Measurements from ENCODE around the gene CRYBA2. TPM values are rescaled to one million over a fixed set of nuclear protein-coding genes. Genes with fewer than 3 reads are reported as not detected.

Gene CRYBA2
- total RNA-seq, 1 donor = not detected

- H3K79me2 ChIP-seq (ENCODE audit: insufficient read depth, low read length) = no peaks in the 10 kb centered on the region
- DNase-seq (ENCODE audit: insufficient read length, low spot score, missing footprints) = no peak
- H3K4me2 ChIP-seq (ENCODE audit: insufficient read depth, low read length) = no peak overlapping the region
- no peaks in the 10 kb centered on the region for H3K9me3 ChIP-seq (ENCODE audit: low read depth, low read length)
- H3K27me3 ChIP-seq (ENCODE audit: insufficient read depth, low read length) = peaks cover 29% of the 10 kb centered on the region
- no peak overlapping the region for H3K4me3 ChIP-seq (ENCODE audit: insufficient read depth, low read length)
- no peak for TF ChIP-seq CTCF (IDR thresholded peaks at IDR 0.05; ENCODE audit: extremely low read depth, low read depth, low read length)
- H2AFZ ChIP-seq (ENCODE audit: low read length) = no peak overlapping the region
- H4K20me1 ChIP-seq (ENCODE audit: insufficient read depth, low read length) = no peaks in the 10 kb centered on the region
- no peaks in the 10 kb centered on the region for H3K4me1 ChIP-seq (ENCODE audit: insufficient read depth, low read length)
- no peak overlapping the region for H3K27ac ChIP-seq (ENCODE audit: low read depth, low read length)
- H3K36me3 ChIP-seq (ENCODE audit: insufficient read depth, low read length) = no peaks in the 10 kb centered on the region
Measured at GRCh38 chr2:218952160-218952559, 41.1 kb downstream of the CRYBA2 start.

DNA sequence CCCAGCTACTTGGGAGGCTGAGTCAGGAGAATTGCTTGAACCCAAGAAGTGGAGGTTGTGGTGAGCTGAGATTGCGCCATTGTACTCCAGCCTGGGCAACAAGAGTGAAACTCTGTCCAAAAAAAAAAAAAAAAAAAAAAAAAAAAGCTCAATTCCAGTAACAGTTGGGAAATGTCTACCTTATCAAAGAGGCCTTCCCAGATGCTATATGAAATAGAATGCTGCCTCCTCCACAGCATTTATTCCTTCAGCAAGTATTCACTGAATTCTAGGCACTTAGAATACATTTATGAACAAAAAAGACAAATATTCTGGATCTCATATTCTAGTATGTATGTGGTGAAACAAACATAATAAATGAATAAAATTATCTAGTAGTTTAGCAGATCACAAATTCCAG, 46.6 kb downstream of the CRYBA2 start:
- Histone ChIP-seq H3K4me3 (ENCODE audit: insufficient read depth, low read length) (no peak overlapping the region), H3K27me3 (ENCODE audit: insufficient read depth, low read length) (peaks cover 17% of the 10 kb centered on the region), H3K4me1 (ENCODE audit: insufficient read depth, low read length) (no peaks in the 10 kb centered on the region), H2AFZ (ENCODE audit: low read length) (no peak overlapping the region), H3K4me2 (ENCODE audit: insufficient read depth, low read length) (no peak overlapping the region), H3K27ac (ENCODE audit: low read depth, low read length) (no peak overlapping the region), H3K9me3 (ENCODE audit: low read depth, low read length) (no peaks in the 10 kb centered on the region), H3K79me2 (ENCODE audit: insufficient read depth, low read length) (no peaks in the 10 kb centered on the region), H4K20me1 (ENCODE audit: insufficient read depth, low read length) (no peaks in the 10 kb centered on the region), H3K36me3 (ENCODE audit: insufficient read depth, low read length) (no peaks in the 10 kb centered on the region)
- no peak for TF ChIP-seq CTCF (IDR thresholded peaks at IDR 0.05; ENCODE audit: extremely low read depth, low read depth, low read length)
- DNase-seq (ENCODE audit: insufficient read length, low spot score, missing footprints) = no peak

GRCh38 chr2:218944759-218945404, 48.3 kb downstream of the CRYBA2 start:
- Histone ChIP-seq H3K4me1 (ENCODE audit: insufficient read depth, low read length) (no peaks in the 10 kb centered on the region), H4K20me1 (ENCODE audit: insufficient read depth, low read length) (no peaks in the 10 kb centered on the region), H3K9me3 (ENCODE audit: low read depth, low read length) (no peaks in the 10 kb centered on the region), H2AFZ (ENCODE audit: low read length) (no peak overlapping the region), H3K4me3 (ENCODE audit: insufficient read depth, low read length) (no peak overlapping the region), H3K27me3 (ENCODE audit: insufficient read depth, low read length) (peaks cover 16% of the 10 kb centered on the region), H3K36me3 (ENCODE audit: insufficient read depth, low read length) (no peaks in the 10 kb centered on the region), H3K79me2 (ENCODE audit: insufficient read depth, low read length) (no peaks in the 10 kb centered on the region), H3K27ac (ENCODE audit: low read depth, low read length) (no peak overlapping the region), H3K4me2 (ENCODE audit: insufficient read depth, low read length) (no peak overlapping the region)
- DNase-seq (ENCODE audit: insufficient read length, low spot score, missing footprints) = no peak
- no peak for TF ChIP-seq CTCF (IDR thresholded peaks at IDR 0.05; ENCODE audit: extremely low read depth, low read depth, low read length)

Small RNA genes within 50 kb of the gene (small RNA-seq; reads per million reads assigned to genes)
- not detected for gene MIR375

Other genes starting within 250 kb of the CRYBA2 start
- 21.2 and 25.0 TPM in 2 replicates for gene CYP27A1, start 211.3 kb downstream of the CRYBA2 start, total RNA-seq
- under 0.01 and 0.29 TPM in 2 replicates for gene PRKAG3, start 161.6 kb downstream of the CRYBA2 start, total RNA-seq
- gene WNT6, start 133.6 kb downstream of the CRYBA2 start, total RNA-seq = not detected in 2 replicates
- not detected in 2 replicates for gene WNT10A, start 112.6 kb downstream of the CRYBA2 start, total RNA-seq
- not detected in 2 replicates for gene CDK5R2, start 33.8 kb downstream of the CRYBA2 start, total RNA-seq
- not detected in 2 replicates for gene FEV, start 8.2 kb downstream of the CRYBA2 start, total RNA-seq
- gene CFAP65, start 48.1 kb upstream of the CRYBA2 start, total RNA-seq = not detected in 2 replicates
- under 0.01 and 0.29 TPM in 2 replicates for gene IHH, start 67.5 kb upstream of the CRYBA2 start, total RNA-seq
- gene NHEJ1, start 167.4 kb upstream of the CRYBA2 start, total RNA-seq = 21.7 and 23.0 TPM in 2 replicates
- gene SLC23A3, start 176.6 kb upstream of the CRYBA2 start, total RNA-seq = 1.4 and 1.5 TPM in 2 replicates
- 26.1 and 26.5 TPM in 2 replicates for gene CNPPD1, start 183.5 kb upstream of the CRYBA2 start, total RNA-seq
- gene RETREG2, start 184.9 kb upstream of the CRYBA2 start, total RNA-seq = 109 and 121 TPM in 2 replicates
- gene ZFAND2B, start 213.4 kb upstream of the CRYBA2 start, total RNA-seq = 25.0 and 26.5 TPM in 2 replicates
- gene ABCB6, start 225.5 kb upstream of the CRYBA2 start, total RNA-seq = 26.2 and 28.2 TPM in 2 replicates
- gene ATG9A, start 236.2 kb upstream of the CRYBA2 start, total RNA-seq = 56.0 and 60.8 TPM in 2 replicates
- gene ANKZF1, start 236.4 kb upstream of the CRYBA2 start, total RNA-seq = 35.1 TPM in 2 replicates